Choroid plexus epithelial cell (primary cell): ENCODE measurements around the gene TUBA3D.
"Not testable (repeated sequence)": the region's sequence is repeated elsewhere in the genome, so short reads cannot be mapped to it uniquely, and the experiment has no call there.

Experiments used
- DNase-seq: peaks from one replicate; pipeline ENCODE4 v3.0.0-alpha.2; 2010; ENCODE audit warnings: low read depth
- H3K4me3 ChIP-seq: 2 replicates; pipeline ENCODE4 v1.5.1; 2011; ENCODE audit warnings: low read depth, mild to moderate bottlenecking, control low read depth, low read length, moderate library complexity
- CTCF ChIP-seq: conservative IDR thresholded peaks from 2 replicates; pipeline ENCODE4 v1.5.1; 2011; ENCODE audit warnings: low read depth, mild to moderate bottlenecking, control low read depth, inconsistent platforms, low read length, moderate library complexity

TUBA3D gene

GRCh38 chr2:131476363-131476762 is 444 bp downstream of the TUBA3D start:
- DNase-seq, H3K4me3 ChIP-seq: not testable (repeated sequence)

GRCh38 chr2:131477227-131477626 is 1.3 kb downstream of the TUBA3D start:
- DNase-seq, result not testable (repeated sequence)

GRCh38 chr2:131478074-131478849 is 2.3 kb downstream of the TUBA3D start:
- not testable (repeated sequence) for DNase-seq, H3K4me3 ChIP-seq

More at GRCh38 chr2:131477227-131477626, 1.3 kb downstream of the TUBA3D start:
- H3K4me3 ChIP-seq, result not testable (repeated sequence)

- not testable (repeated sequence) for H3K4me3 ChIP-seq, DNase-seq
Observed at GRCh38 chr2:131478850-131479461, 3.0 kb downstream of the TUBA3D start.

GRCh38 chr2:131480351-131480750 is 4.4 kb downstream of the TUBA3D start:
- DNase-seq, H3K4me3 ChIP-seq: not testable (repeated sequence)

GRCh38 chr2:131482506-131483155 is 6.7 kb downstream of the TUBA3D start:
- H3K4me3 ChIP-seq, DNase-seq: not testable (repeated sequence)

GRCh38 chr2:131483981-131484820 is 8.3 kb downstream of the TUBA3D start:
- not testable (repeated sequence) for DNase-seq, H3K4me3 ChIP-seq

GRCh38 chr2:131484906-131485460 is 9.1 kb downstream of the TUBA3D start:
- H3K4me3 ChIP-seq, DNase-seq: not testable (repeated sequence)

- not testable (repeated sequence) for DNase-seq
Observed at GRCh38 chr2:131486201-131486902, 10.4 kb downstream of the TUBA3D start.

GRCh38 chr2:131488306-131489205 is 12.6 kb downstream of the TUBA3D start:
- no peak overlapping the region for H3K4me3 ChIP-seq
- no peak for TF ChIP-seq CTCF

More at GRCh38 chr2:131486201-131486902, 10.4 kb downstream of the TUBA3D start:
- H3K4me3 ChIP-seq, result not testable (repeated sequence)

GRCh38 chr2:131490616-131491468 is 14.9 kb downstream of the TUBA3D start:
- DNase-seq, result peak; percentile 8
- H3K4me3 ChIP-seq, result peak overlapping the region; percentile 54

More at GRCh38 chr2:131488306-131489205, 12.6 kb downstream of the TUBA3D start:
- DNase-seq, result peak; percentile 14

GRCh38 chr2:131491469-131491836 is 15.5 kb downstream of the TUBA3D start:
- DNase-seq, result not testable (repeated sequence)
- H3K4me3 ChIP-seq, result peak overlapping the region; percentile 54

- DNase-seq, result not testable (repeated sequence)
Observed at GRCh38 chr2:131492015-131492417, 16.1 kb downstream of the TUBA3D start, which contains the start of gene MZT2A. TSS of gene MZT2A (minus strand) at chr2:131492397. CDS start at chr2:131492376, 21 bp downstream.

More at GRCh38 chr2:131492015-131492417, 16.1 kb downstream of the TUBA3D start, which contains the start of gene MZT2A:
- peak within 1 kb of the TSS; percentile 89 for H3K4me3 ChIP-seq
